ENCODE data around the gene CRYGN.

- TF ChIP-seq CTCF (IDR thresholded peaks at IDR 0.05): no peak
- no peak for TF ChIP-seq POLR2A (IDR thresholded peaks at IDR 0.05)
These were observed 48.6 kb downstream of the CRYGN start for GRCh38 chr7:151391358-151391730.
